ENCODE data around the gene DDN. TPM values are rescaled to one million over a fixed set of nuclear protein-coding genes. Genes with fewer than 3 reads are reported as not detected.

The DDN gene
- total RNA-seq, 1 experiment from 2014 or later, result 0.51 TPM

DNA sequence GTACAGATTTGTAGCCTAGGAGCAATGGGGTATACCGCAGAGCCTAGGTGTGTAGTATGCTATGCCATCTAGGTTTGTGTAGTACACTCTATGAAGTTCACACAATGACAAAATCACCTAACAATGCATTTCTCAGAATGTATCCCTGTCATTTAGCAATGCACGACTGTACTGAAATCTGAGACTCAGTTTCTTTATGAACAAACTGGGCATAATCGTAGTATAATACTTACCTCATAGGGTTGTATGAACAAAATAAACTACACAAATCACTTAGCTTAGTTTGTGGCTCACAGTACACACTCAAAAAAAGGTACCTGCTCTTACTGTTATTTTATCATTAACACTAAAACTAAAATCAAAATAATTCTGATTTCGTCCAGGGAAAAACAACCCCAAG, 26.3 kb upstream of the DDN start:
- Histone ChIP-seq H3K27ac (ENCODE audit: low read length) (no peak overlapping the region), H3K9me3 (ENCODE audit: control insufficient read depth, insufficient read depth, low read depth, low read length) (no peaks in the 10 kb centered on the region), H3K4me3 (ENCODE audit: low read depth in 2 of 2, low read length in 2 of 2) (no peak overlapping the region), H3K27me3 (ENCODE audit: control insufficient read depth, insufficient read depth, low read length) (no peaks in the 10 kb centered on the region), H3K4me1 (ENCODE audit: control insufficient read depth, insufficient read depth, low read length) (0 out of 2 replicates have a peak, but pooled peaks cover 2% of the 10 kb centered on the region), H3K36me3 (ENCODE audit: control insufficient read depth, insufficient read depth, low read length) (peaks cover 41% of the 10 kb centered on the region)
- no peak for DNase-seq (ENCODE audit: low read depth, low spot score)
- CTCF ChIA-PET, result no interaction called here
- POLR2A ChIA-PET, result no interaction called here
- TF ChIP-seq, protein P1, sequence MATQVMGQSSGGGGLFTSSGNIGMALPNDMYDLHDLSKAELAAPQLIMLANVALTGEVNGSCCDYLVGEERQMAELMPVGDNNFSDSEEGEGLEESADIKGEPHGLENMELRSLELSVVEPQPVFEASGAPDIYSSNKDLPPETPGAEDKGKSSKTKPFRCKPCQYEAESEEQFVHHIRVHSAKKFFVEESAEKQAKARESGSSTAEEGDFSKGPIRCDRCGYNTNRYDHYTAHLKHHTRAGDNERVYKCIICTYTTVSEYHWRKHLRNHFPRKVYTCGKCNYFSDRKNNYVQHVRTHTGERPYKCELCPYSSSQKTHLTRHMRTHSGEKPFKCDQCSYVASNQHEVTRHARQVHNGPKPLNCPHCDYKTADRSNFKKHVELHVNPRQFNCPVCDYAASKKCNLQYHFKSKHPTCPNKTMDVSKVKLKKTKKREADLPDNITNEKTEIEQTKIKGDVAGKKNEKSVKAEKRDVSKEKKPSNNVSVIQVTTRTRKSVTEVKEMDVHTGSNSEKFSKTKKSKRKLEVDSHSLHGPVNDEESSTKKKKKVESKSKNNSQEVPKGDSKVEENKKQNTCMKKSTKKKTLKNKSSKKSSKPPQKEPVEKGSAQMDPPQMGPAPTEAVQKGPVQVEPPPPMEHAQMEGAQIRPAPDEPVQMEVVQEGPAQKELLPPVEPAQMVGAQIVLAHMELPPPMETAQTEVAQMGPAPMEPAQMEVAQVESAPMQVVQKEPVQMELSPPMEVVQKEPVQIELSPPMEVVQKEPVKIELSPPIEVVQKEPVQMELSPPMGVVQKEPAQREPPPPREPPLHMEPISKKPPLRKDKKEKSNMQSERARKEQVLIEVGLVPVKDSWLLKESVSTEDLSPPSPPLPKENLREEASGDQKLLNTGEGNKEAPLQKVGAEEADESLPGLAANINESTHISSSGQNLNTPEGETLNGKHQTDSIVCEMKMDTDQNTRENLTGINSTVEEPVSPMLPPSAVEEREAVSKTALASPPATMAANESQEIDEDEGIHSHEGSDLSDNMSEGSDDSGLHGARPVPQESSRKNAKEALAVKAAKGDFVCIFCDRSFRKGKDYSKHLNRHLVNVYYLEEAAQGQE (IDR thresholded peaks at IDR 0.05; ENCODE audit: insufficient read depth in 1 of 2, low read depth in 2 of 2, low read length in 1 of 2), result no peak
- TF ChIP-seq TCF7L2 (IDR thresholded peaks at IDR 0.05; ENCODE audit: low read depth, low read length), result no peak
- no peak for TF ChIP-seq SIN3A (IDR thresholded peaks at IDR 0.05; ENCODE audit: borderline replicate concordance, insufficient read depth, low read depth, low read length)
- TF ChIP-seq, protein P2, sequence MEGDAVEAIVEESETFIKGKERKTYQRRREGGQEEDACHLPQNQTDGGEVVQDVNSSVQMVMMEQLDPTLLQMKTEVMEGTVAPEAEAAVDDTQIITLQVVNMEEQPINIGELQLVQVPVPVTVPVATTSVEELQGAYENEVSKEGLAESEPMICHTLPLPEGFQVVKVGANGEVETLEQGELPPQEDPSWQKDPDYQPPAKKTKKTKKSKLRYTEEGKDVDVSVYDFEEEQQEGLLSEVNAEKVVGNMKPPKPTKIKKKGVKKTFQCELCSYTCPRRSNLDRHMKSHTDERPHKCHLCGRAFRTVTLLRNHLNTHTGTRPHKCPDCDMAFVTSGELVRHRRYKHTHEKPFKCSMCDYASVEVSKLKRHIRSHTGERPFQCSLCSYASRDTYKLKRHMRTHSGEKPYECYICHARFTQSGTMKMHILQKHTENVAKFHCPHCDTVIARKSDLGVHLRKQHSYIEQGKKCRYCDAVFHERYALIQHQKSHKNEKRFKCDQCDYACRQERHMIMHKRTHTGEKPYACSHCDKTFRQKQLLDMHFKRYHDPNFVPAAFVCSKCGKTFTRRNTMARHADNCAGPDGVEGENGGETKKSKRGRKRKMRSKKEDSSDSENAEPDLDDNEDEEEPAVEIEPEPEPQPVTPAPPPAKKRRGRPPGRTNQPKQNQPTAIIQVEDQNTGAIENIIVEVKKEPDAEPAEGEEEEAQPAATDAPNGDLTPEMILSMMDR (IDR thresholded peaks at IDR 0.05), result no peak
- no peak for TF ChIP-seq POLR2AphosphoS5 (IDR thresholded peaks at IDR 0.05; ENCODE audit: low read depth, low read length)
- in situ Hi-C loops (cut with HindIII; ENCODE audit: low pct_unique_long_range_greater_than_20kb, low sequenced_read_pairs) (no loop called here), intact Hi-C loops (cut with micrococcal nuclease; ENCODE audit: unreplicated experiment) (no loop called here)
- ATAC-seq, result no peak
- no TSS peak for BruUV-seq (replicated peaks)

DNA sequence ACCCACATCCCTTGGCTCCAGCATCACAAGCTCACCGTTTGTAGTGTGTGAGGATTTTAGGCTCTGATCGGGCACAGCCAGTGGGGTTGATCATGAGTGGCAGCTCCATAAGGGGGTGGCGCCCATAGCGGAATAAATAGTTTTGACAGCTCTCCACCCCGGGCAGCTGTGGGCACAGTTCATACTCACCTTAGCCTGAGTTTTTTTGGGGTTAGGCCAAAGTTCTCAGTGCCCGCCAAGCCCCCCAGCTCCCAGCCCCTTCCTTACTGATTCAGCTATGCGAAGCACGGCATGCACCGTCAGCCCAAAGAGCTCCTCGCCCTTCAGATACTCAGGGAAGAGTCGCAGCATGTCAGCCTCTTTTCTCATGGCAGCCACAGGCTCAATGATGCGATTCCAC, 25.4 kb upstream of the DDN start:
- CTCF ChIA-PET, result no interaction called here
- in situ Hi-C loops (cut with HindIII; ENCODE audit: low pct_unique_long_range_greater_than_20kb, low sequenced_read_pairs), result no loop called here
- Histone ChIP-seq H3K9me3 (ENCODE audit: control insufficient read depth, insufficient read depth, low read depth, low read length) (no peaks in the 10 kb centered on the region), H3K4me3 (ENCODE audit: low read depth in 2 of 2, low read length in 2 of 2) (no peak overlapping the region), H3K4me1 (ENCODE audit: control insufficient read depth, insufficient read depth, low read length) (peaks cover 7% of the 10 kb centered on the region), H3K27me3 (ENCODE audit: control insufficient read depth, insufficient read depth, low read length) (no peaks in the 10 kb centered on the region), H3K27ac (ENCODE audit: low read length) (no peak overlapping the region), H3K36me3 (ENCODE audit: control insufficient read depth, insufficient read depth, low read length) (peaks cover 41% of the 10 kb centered on the region)
- TF ChIP-seq SIN3A (IDR thresholded peaks at IDR 0.05; ENCODE audit: borderline replicate concordance, insufficient read depth, low read depth, low read length) (no peak), TCF7L2 (IDR thresholded peaks at IDR 0.05; ENCODE audit: low read depth, low read length) (no peak), POLR2AphosphoS5 (IDR thresholded peaks at IDR 0.05; ENCODE audit: low read depth, low read length) (no peak)
- TF ChIP-seq, protein P2 (IDR thresholded peaks at IDR 0.05), result no peak
- TF ChIP-seq, protein P1 (IDR thresholded peaks at IDR 0.05; ENCODE audit: insufficient read depth in 1 of 2, low read depth in 2 of 2, low read length in 1 of 2), result no peak
- intact Hi-C loops (cut with micrococcal nuclease; ENCODE audit: unreplicated experiment), result no loop called here
- BruUV-seq (replicated peaks), result no TSS peak
- POLR2A ChIA-PET, result no interaction called here
- ATAC-seq, result no peak
- DNase-seq (ENCODE audit: low read depth, low spot score), result no peak

All from Panc1 (cell line).